ENCODE measurements around the gene CRTC2.

- TF ChIP-seq CTCF (IDR thresholded peaks at IDR 0.05; ENCODE audit: borderline replicate concordance, extremely low read depth, low read length, poor library complexity, severe bottlenecking) (no peak), EZH2 (IDR thresholded peaks at IDR 0.05; ENCODE audit: borderline replicate concordance, low read depth, low read length, severe bottlenecking) (no peak)
These were observed 33.4 kb upstream of the CRTC2 start for GRCh38 chr1:153991806-153992205.
